HG03354 (cell line): ENCODE results near the gene CARHSP1.
"Not testable (repeated sequence)": the region's sequence is repeated elsewhere in the genome, so short reads cannot be mapped to it uniquely, and the experiment has no call there.

Experiments
- ATAC-seq: cut with Tn5 transposase; IDR thresholded peaks from one replicate; pipeline ENCODE4 v1.9.1; 2021; ENCODE audit warnings: mild to moderate bottlenecking; ENCODE audit not compliant: unreplicated experiment, poor library complexity, severe bottlenecking

Gene CARHSP1

DNA sequence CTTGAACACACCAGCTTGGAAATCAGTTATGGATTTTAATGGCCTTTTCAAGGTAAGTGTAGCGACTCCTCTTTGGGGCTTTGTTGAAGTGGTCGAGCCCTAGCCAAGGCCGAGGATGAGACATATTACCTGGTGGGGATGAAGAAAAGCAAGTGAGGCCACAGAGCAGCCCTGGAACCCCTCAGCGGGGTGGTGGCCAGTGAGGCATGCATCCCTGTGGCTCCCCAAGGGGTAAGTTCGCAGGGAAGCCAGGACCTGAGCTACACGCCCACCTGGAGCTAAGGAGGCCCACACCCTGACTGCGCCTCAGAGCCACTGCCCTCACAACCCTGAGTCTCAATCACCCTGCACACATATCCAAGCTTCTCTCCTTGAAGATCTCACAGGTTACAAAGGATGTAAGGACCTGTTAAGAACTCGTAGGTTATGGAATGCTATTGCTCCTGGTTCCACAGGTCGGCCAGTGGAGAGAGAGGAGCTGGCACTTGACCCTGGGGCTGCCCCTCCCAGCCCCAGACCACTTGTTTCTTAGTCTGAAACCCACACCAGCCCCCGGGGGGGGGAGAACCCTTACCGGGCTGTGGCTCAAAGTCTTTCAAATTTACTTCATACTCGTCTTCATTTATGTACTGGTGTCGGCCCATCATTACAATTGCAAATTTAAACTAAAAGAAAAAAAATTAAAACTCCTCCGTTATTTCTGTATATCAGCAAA is 25.3 kb upstream of the CARHSP1 start:
- ATAC-seq = no peak

DNA sequence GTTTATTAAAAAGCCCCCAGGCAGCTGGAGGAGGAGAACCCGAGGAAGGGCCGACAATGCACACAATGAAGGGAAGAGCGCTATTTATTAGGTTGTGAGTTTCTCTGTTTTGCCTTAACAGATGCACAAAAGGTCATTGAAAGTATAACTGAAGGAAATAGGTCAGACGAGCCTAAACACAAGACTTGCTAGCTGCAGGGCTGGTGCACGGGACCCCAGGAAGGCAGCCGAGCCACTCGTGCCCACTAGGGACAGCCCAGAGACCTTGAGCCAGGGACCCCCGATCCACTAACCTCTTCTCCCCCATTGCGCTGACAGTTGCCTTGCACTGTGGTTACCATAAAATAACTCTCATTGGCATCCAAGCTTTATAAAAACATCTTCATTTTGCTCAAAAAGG is 24.6 kb upstream of the CARHSP1 start:
- no peak for ATAC-seq

DNA sequence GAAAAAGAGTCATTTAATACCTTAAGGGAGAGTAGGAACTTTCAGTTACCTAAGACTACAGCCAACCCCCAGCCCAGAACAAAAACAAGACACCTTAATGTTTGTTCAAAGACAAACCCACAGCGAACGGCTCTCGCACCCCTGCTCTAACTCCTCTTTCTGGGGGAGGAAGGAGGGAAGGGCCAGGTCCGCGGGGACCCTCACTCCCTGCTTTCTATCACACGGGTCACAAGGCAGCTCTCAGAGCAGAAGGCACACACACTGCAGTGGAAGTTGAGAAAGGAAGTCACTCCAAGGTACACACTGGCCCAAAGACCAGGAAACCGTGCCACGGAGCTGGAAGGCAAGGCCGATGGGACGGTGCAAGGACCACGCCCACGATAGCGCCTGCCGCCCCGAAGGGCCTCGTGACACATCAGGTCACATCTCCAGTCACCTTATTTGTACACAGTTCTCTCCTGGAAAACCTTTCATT is 23.3 kb upstream of the CARHSP1 start:
- peak; percentile 27 for ATAC-seq

DNA sequence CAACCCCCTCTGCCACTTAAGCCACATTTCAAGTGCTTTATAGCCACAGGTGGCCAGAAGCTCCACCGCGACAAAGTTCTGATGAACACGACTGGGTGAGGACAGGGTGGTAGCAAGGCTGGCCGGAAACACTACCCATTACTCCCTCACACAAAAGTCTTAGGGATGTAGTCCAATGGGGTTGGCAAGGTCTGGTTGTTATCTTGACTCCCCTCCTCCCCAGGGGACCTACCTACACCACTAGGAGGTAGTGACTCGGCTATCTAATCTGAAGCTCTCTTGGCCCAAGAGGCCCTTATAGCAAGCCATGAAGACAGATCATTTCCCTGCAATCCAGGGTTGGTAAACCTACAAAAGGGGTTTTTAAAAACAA is 21.7 kb upstream of the CARHSP1 start:
- ATAC-seq = no peak

DNA sequence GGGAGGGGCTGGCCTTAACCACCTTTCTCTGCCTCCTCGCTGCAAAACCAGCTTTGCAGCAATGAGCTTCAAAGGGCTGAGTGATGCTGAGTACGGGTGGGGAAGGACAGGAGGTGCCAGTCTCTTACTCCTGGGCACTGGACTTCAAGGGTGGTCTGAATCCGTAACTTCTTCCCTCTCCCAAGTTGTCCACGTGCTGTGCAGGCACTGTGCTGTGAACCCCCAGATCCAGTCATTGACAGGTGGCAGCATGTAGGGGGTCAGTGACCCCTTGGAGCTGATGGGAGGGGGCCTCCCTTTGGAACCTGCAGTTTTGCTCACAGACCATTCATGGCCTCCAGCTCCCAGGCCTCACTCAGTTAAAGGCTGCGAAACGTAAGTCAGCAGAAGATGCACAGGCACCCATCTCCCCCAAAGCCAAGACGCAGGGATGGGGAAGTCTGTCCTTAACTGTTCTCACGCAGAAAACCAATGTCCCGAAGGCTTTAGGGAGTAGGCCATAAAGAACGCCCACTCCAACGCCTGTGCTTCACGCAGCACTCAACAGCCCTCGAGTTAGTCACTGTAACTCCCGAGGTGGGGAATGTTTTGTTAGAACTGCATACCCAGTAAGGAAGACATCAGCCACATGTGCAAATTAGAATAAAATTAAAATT is 21.2 kb upstream of the CARHSP1 start:
- no peak for ATAC-seq

DNA sequence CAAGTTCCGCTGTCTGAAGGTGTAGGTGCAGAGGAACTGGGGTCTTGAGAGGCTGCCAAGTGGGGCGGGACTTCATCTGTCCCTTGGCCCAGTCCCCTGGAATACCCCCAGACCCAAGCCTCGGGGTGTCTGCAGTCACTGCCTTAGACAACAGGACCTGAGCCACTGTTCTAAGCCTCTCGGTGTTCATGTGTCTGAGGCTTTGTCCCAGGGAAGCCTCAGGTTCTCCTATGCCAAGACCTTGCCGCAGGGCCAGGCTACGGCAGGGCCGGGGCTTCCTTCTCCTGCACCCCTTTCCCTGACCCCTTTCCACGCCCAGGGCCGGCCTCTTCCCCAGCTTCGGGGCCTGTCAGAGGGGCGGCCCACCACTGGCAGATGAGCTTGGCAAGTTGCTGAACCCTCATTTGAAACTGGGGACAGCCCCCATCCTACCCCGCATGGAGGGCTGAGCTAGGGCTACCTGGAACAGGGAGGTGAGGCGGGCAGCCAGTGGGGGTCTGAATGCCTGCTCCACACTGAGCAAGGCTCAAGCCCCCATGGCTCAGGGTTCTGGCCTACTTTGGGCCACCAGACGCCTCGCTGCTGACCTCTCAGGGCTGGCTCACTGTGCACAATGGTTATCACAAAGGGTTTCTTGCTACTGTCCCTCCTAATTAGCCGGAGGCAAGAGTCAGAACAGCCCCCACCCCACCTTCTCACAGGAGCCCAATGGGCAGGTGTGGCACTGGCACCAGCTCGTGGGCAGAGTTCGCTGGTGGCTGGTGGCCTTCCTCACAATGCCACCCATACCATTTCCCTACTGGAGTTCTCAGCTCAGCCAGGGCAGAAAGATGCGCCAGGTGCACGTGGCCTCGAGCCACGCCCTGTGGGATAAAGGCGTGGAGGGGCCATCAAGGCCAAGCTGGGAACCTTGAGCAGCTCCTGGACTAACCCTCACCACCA is 20.4 kb upstream of the CARHSP1 start:
- ATAC-seq = no peak

DNA sequence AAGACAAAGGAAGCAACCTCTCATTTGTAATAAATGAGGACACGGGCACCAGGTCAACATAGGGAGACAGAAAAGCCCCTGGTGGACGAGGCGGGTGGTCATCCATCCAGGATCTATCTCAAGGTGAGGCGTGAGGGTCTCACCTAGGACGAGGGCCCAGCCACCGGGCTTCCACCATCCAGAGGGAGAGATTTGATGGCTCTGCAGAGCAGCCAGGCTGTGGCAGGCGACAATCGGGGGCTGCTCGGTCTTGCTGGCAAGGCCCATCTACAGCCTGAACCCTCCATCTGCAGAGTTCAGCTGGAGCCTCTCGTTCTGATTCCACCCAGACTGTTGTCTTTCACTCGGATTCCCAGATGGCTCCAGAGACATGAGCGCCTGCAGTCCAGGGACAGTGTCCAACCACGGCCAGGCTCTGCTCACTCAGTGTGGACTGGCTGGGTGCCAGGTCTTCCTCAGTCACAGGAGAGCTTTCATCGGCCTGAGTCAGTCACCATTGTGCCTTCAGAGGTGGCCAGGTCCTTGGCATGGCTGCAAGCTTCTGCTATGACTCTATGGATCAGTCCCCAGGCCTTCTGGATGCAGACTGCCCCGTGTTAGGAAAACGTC is 19.2 kb upstream of the CARHSP1 start:
- no peak for ATAC-seq

DNA sequence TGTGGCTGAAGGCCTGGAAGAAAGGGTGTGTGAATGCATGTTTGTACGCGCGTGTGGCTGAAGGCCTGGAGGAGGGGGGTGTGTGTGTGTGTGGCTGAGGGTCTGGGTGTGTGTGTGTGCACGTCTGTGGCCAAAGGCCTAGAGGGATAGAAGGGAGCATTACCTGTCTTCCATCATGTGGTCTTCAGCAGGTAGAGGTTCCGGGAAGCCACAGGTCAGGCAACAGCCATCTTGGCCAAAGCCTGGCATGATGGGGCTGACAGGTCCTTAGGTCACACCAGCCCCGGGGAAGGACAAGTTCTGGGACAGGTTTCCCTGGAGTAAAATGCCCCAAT is 18.6 kb upstream of the CARHSP1 start:
- ATAC-seq = no peak

DNA sequence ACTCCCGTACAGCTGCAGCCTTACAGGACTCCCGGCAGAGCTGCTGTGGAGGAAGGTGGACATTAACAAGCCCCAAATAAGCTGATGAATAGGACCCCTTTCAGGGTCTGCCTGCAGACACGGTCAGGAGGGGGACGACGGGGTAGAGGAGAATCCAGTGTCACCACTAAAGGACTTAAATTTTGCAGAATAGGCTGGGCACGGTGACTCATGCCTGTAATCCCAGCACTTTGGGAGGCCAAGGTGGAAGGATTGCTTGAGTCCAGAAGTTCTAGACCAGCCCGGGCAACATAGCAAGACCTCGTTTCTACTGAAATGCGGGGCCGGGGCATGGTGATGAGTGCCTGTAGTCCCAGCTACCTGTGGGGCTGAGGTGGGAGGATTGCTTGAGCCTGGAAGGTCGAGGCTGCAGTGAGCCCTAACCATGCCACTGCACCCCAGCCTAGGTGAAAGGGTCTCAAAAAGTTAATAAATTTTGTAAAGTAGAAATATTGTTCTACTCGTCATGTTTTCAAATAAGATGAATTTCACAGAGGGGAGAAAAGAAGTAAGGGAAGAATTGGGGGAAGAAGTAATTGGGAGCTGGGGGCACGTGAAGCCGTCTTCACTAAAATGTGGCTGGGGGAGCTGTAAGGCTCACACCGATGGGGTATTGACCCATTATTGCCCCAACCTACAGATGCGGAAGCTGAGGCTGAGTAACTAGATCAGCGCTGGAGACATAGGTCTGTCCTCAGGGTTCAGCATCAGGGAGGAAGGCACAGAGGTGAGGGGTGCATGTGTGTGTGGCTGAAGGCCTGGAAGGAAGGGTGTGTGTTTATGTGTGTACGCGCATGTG is 18.0 kb upstream of the CARHSP1 start:
- ATAC-seq = no peak

DNA sequence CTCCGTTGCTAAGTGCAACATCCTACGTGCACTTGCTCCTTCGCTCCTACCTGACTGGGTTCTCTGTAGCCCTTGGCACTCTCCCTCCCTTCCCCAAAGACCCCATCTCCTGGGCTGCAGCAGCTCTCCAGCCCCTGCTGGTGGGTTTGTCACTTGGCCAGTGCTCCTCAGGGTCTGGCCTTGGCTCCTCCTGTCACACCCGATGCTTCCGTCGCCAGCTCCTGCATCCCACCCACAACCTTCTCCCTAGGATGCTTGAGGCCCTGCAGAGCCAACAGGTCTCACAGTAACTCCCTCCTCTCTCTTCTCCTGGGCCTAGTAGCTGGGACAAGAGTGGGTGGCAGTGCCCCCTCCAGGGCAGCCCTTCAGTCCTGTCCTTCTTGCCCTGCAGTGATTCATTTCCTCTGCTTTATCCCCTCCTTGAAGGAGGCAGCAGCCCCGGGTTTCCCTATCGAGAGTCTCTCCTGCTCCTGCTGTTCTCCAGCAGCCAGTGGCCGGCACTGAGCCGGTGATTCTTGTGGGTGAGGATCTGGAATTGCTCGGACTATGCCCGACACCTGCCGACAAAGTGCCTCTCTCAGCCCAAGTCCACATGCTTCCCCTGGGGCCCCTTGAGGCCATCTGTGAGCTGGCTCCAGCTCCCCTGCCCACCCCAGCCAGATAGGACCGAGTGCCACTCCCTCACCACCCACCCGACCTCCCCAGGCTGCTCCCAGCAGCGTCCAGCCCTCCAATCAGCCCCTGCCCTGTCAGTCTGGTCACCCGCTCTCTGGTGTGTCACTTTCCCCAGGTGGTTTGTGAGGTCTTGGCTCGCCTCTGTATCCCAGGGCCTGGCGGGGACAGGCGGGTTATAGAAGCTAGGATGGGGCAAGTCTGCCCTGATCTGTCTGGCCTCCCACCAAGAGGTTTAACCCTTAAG is 17.1 kb upstream of the CARHSP1 start:
- no peak for ATAC-seq

DNA sequence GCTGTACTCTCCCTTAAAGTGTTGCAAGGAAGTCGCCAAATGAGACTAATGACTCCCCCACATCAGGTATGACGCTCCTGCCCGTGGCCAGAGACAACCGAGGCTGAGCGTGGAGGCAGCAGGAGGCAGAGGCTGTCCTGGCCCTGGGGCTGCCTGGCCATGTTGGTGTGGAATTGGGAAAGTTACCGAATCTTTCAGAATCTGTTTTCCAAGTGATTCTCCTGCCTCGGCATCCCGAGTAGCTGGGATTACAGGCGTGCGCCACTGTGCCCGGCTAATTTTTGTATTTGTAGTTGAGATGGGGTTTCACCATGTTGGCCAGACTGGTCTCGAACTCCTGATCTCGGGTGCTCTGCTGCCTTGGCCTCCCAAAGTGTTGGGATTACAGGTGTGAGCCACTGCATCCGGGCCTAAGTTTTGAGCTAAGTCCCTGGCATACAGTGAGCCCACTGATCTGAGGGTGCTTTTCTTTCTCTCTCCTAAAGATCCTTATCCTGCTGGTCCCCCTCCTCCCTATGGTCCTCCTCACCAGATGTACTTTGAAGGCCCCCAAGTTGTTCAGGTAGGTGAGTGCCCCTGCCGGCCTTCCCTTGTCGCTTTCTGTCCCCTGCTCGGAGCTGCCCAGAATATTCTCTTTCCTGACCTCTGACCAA is 14.0 kb upstream of the CARHSP1 start:
- ATAC-seq = no peak

DNA sequence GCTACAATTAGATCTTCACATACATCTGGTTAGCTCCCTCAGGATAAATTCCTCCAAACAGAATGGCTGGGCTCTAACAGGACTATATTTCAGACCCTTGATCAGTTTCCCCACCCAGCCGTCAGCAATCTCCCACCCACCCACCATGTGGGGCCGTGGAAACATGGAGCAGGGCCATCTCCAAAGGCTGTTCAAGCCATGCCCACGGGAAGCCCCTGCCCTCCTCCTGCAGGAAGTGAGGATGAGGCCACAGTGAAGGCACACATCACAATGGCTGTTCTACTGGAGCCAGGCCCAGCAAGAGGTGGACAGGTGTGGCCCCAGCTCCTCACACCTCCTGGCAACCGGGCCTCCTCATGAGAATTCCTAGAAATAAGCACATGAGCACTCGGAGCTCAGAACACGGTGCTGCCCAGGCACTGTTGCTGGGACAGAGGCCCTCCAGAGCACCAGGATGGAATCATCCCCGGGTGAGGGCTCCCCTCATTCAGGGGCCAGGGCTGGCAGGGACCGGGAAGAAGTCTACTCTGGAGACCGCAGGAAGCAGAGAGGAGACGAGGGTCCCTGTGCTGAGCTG is 13.3 kb upstream of the CARHSP1 start, which contains the start of gene LITAFD:
Gene LITAFD, plus strand, starts transcription at position 311 of the 577 bp plus-strand sequence. CDS start 2,005 bp downstream, outside the sequence.
- no peak for ATAC-seq

DNA sequence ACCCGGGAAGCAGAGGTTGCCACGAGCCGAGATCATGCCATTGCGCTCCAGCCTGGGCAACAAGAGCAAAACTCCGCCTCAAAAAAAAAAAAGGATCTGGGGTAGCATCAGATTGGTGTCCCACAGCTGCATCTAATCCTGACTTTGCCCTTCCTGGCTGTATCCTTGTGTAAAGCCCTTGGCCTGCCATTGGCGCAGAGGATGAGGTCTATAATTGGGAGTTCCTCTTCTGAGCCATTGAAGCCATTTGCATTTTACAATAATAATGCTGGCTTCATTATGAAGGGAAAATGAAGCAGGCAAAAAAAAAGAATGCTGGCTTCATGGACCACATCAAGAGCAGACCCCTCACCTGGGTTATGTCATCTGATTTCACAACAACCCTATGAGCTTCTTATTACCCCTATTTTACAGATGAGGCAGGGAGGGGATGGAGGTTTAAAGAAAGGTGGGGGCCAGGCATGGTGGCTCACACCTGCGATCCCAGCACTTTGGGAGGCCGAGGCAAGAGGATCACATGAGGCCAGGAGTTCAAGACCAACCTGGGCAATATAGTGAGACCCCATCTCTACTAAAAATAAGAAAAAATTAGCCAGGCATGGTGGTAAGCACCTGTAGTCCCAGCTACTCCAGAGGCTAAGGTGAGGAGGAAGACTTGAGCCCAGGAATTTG is 12.2 kb upstream of the CARHSP1 start:
- ATAC-seq = no peak

DNA sequence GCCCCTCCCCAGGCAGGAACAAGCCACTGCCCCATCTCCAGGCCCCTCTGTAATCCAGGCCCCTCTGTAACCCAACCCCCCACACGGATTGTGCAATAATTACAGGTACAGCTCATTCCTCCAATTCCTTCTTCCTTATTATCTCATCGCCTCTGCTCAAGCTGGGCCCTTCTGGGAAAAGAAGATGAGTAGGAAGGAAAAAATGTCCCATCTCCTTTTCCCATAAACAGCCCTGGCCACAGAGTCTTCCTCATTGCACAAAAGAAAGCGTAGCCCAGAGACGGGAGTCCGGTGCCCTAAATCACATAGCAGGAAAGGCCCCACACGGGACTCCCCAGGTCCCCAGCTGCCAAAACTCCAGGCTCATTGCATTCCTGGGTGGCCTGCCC is 9.7 kb upstream of the CARHSP1 start:
- ATAC-seq = no peak

DNA sequence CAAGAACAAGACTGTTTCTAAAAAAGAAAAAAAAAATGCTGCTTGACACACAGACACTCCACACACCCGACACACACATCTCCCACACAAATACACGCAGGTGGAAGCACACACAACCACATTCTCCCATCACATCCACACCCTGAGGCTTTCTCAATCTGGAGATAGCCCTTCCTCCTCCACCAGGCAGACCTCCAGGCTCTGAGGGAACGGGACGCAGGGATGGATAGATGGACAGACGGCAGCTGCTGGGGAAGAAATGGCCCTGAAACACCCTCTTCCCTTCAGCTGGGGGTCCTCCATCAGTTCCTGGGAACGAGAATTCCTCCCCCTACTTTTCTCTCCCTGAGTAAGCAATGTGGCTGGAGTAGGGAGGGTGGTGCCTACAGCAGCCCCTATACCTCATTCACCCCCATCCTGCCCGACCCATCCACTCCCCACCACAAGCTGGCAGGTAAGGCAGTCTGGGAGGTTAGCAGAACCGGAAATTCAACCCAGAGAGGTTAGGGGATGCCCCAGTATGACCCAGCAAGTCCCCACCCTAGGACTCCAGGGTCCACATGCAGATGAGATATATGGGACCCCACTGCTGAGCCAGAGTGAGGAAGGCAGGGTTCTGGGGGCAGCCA is 9.2 kb upstream of the CARHSP1 start:
- no peak for ATAC-seq

DNA sequence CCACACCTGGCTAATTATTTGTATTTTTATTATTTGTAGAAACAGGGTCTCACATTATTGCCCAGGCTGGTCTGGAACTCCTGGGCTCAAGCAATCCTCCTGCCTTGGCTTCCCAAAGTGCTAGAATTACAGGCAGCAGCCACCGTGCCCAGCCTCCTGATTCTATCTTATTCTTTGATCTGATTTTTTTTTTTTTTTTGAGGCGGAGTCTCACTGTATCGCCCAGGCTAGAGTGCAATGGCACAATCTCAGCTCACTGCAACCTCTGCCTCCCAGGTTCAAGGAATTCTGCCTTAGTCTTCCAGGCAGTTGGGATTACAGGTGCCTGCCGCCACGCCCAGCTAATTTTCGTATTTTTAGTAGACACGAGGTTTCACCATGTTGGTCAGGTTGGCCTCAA is 6.5 kb upstream of the CARHSP1 start:
- not testable (repeated sequence) for ATAC-seq
